Keratinocyte (primary cell): Measurements from ENCODE around the gene SCN10A. TPM values are rescaled to one million over a fixed set of nuclear protein-coding genes. Genes with fewer than 3 reads are reported as not detected.

Experiments
- DNase-seq: peaks from one replicate; pipeline ENCODE4 v3.0.0-alpha.2; 2011; ENCODE audit warnings: low read depth, missing footprints, low spot score
- FAIRE-seq: peaks from 2 replicates; lab custom pipeline; 2011; peaks lifted over from hg19 to GRCh38; lab: Jason Lieb, UNC
- H2AFZ ChIP-seq: 2 replicates; pipeline ENCODE4 v1.6.0; 2012; ENCODE audit warnings: low read length, control low read depth, inconsistent platforms; ENCODE audit not compliant: control insufficient read depth
- H3K27ac ChIP-seq: 2 replicates; pipeline ENCODE4 v1.5.1; 2011; ENCODE audit warnings: low read length; ENCODE audit not compliant: control insufficient read depth, insufficient read depth
- H3K27me3 ChIP-seq: 3 replicates; pipeline ENCODE4 v1.6.0; 2011; ENCODE audit warnings: low read length; ENCODE audit not compliant: control insufficient read depth, insufficient read depth; ENCODE audit errors: extremely low read depth
- H3K36me3 ChIP-seq, 2 experiments: 2 replicates in 1 of 2; 3 replicates in 1 of 2; pipeline ENCODE4 v1.5.1; 2011; ENCODE audit warnings: low read length in 2 of 2, mild to moderate bottlenecking in 1 of 2; ENCODE audit not compliant: control insufficient read depth in 2 of 2, insufficient read depth in 2 of 2; ENCODE audit errors: extremely low read depth in 1 of 2
- H3K4me1 ChIP-seq: 3 replicates; pipeline ENCODE4 v1.5.1; 2011; ENCODE audit warnings: low read length; ENCODE audit not compliant: control insufficient read depth, insufficient read depth; ENCODE audit errors: extremely low read depth
- H3K4me2 ChIP-seq: 3 replicates; pipeline ENCODE4 v1.6.0; 2011; ENCODE audit warnings: low read depth, low read length; ENCODE audit not compliant: control insufficient read depth, insufficient read depth; ENCODE audit errors: extremely low read depth
- H3K4me3 ChIP-seq, 3 experiments: fragments of 200-600 bp in 1 of 3; sonication (generic) in 1 of 3; 2 replicates in 2 of 3; 3 replicates in 1 of 3; pipeline ENCODE4 v1.5.1; 2011 to 2016; ENCODE audit warnings: low read length in 3 of 3, mild to moderate bottlenecking in 3 of 3, control low read depth in 2 of 3, inconsistent platforms in 1 of 3, low read depth in 1 of 3, mixed read lengths in 1 of 3, mixed run types in 1 of 3, moderate library complexity in 1 of 3; ENCODE audit not compliant: control insufficient read depth in 2 of 3, insufficient read depth in 2 of 3; ENCODE audit errors: extremely low read depth in 1 of 3
- H3K79me2 ChIP-seq: 2 replicates; pipeline ENCODE4 v1.6.0; 2012; ENCODE audit warnings: low read length; ENCODE audit not compliant: control insufficient read depth, insufficient read depth
- H3K9ac ChIP-seq: 3 replicates; pipeline ENCODE4 v1.6.0; 2011; ENCODE audit warnings: low read length; ENCODE audit not compliant: control insufficient read depth, insufficient read depth; ENCODE audit errors: extremely low read depth
- H3K9me1 ChIP-seq: 3 replicates; pipeline ENCODE4 v1.6.0; 2011; ENCODE audit warnings: low read length; ENCODE audit not compliant: control insufficient read depth, insufficient read depth; ENCODE audit errors: extremely low read depth
- H3K9me3 ChIP-seq: 2 replicates; pipeline ENCODE4 v1.5.1; 2012; ENCODE audit warnings: low read depth, low read length; ENCODE audit not compliant: control insufficient read depth
- H4K20me1 ChIP-seq: 3 replicates; pipeline ENCODE4 v1.6.0; 2011; ENCODE audit warnings: low read length; ENCODE audit not compliant: control insufficient read depth, insufficient read depth; ENCODE audit errors: extremely low read depth
- EZH2 ChIP-seq: IDR thresholded peaks from one replicate; pipeline ENCODE4 v1.6.1; 2012; ENCODE audit warnings: inconsistent platforms, mild to moderate bottlenecking, low read length, moderate library complexity
- dilution Hi-C: fragments of 300-500 bp; cut with MboI; formaldehyde crosslinking; loops from one replicate; pipeline ENCODE4 v1.7.0; 2020; ENCODE audit warnings: low sequenced_read_pairs; ENCODE audit not compliant: extremely low pct_ligation_motif_present
- polyA plus RNA-seq, 5 experiments: library from polyadenylated mRNA; depleted of rRNA in 3 of 5; stranded (reverse) in 3 of 5; stranded (forward) in 1 of 5; unstranded in 1 of 5; fragments of >200 nt; gene quantifications; 1 replicate in 1 of 5; 2 replicates in 3 of 5; 3 replicates in 1 of 5; pipeline versions ENCODE4 v1.2.1 to v1.2.3, GENCODE V29; 2011 to 2012; ENCODE audit warnings: missing spikeins in 2 of 5, low read depth in 1 of 5, low replicate concordance in 1 of 5
- TF ChIP-seq, protein P1 (sequence below), 3 experiments: IDR thresholded peaks in 1 of 3; conservative IDR thresholded peaks in 1 of 3; optimal IDR thresholded peaks in 1 of 3; 2 replicates in 2 of 3; 3 replicates in 1 of 3; pipeline versions ENCODE3 to v1.5.1; 2011; ENCODE audit warnings: low read length in 3 of 3, mild to moderate bottlenecking in 3 of 3, moderate library complexity in 2 of 3, control low read depth in 1 of 3, inconsistent platforms in 1 of 3; ENCODE audit not compliant: insufficient read depth in 2 of 3; ENCODE audit errors: extremely low read depth in 1 of 3

SCN10A gene
- polyA plus RNA-seq, 1 donor (not counting 4 experiments of a cell fraction or from before 2014, with no cell fraction given): not detected

- FAIRE-seq (no peak), DNase-seq (no peak)
- no peak for TF ChIP-seq EZH2
- TF ChIP-seq, protein P1, sequence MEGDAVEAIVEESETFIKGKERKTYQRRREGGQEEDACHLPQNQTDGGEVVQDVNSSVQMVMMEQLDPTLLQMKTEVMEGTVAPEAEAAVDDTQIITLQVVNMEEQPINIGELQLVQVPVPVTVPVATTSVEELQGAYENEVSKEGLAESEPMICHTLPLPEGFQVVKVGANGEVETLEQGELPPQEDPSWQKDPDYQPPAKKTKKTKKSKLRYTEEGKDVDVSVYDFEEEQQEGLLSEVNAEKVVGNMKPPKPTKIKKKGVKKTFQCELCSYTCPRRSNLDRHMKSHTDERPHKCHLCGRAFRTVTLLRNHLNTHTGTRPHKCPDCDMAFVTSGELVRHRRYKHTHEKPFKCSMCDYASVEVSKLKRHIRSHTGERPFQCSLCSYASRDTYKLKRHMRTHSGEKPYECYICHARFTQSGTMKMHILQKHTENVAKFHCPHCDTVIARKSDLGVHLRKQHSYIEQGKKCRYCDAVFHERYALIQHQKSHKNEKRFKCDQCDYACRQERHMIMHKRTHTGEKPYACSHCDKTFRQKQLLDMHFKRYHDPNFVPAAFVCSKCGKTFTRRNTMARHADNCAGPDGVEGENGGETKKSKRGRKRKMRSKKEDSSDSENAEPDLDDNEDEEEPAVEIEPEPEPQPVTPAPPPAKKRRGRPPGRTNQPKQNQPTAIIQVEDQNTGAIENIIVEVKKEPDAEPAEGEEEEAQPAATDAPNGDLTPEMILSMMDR (optimal IDR thresholded peaks at IDR 0.05 in 1 of 3, IDR thresholded peaks at IDR 0.05 in 1 of 3, conservative IDR thresholded peaks at IDR 0.05 in 1 of 3; ENCODE audit: extremely low read depth in 1 of 3, insufficient read depth in 2 of 3, low read length in 3 of 3): no peak
- no peaks in the 10 kb centered on the region for H3K27me3 ChIP-seq
- no peaks in the 10 kb centered on the region for H3K4me1 ChIP-seq
- no peak overlapping the region for H3K27ac ChIP-seq
- no peaks in the 10 kb centered on the region for H3K36me3 ChIP-seq
- no peaks in the 10 kb centered on the region for H3K9me1 ChIP-seq
- H3K79me2 ChIP-seq: no peaks in the 10 kb centered on the region
- no peak overlapping the region for H2AFZ ChIP-seq
- H3K4me2 ChIP-seq: no peak overlapping the region
- no peaks in the 10 kb centered on the region for H4K20me1 ChIP-seq
- H3K9ac ChIP-seq: no peak overlapping the region
- H3K9me3 ChIP-seq: no peaks in the 10 kb centered on the region
- dilution Hi-C loops: no loop called here
- H3K4me3 ChIP-seq: no peak overlapping the region
These were observed 23.0 kb downstream of the SCN10A start for GRCh38 chr3:38792983-38793382.

DNA sequence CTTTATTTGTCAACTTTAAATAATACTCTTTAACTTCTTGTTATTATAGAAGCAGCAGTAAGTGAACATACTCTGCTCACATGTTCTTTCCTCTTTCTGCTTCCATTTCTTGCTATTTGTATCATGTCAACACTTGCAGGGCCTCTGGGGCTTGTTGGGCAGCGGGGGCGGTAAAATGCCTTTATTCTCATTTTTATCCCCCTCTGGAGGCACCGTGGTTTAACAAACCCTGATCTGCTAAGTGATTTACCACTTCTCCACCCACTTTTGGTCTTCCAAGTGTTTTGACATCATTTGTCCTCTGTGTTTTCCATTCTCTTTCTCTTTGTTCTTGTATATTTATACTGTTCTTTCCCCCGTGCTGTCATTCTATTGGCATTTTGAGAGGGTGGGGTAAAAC is 33.9 kb downstream of the SCN10A start:
- Histone ChIP-seq H3K4me3 (no peak overlapping the region), H3K79me2 (no peaks in the 10 kb centered on the region), H4K20me1 (no peaks in the 10 kb centered on the region), H3K27ac (no peak overlapping the region), H3K9ac (no peak overlapping the region), H3K9me1 (no peaks in the 10 kb centered on the region), H3K36me3 (no peaks in the 10 kb centered on the region), H3K4me1 (no peaks in the 10 kb centered on the region), H3K27me3 (no peaks in the 10 kb centered on the region), H3K4me2 (no peak overlapping the region), H2AFZ (no peak overlapping the region), H3K9me3 (no peaks in the 10 kb centered on the region)
- FAIRE-seq (no peak), DNase-seq (no peak)
- TF ChIP-seq, protein P1 (optimal IDR thresholded peaks at IDR 0.05 in 1 of 3, IDR thresholded peaks at IDR 0.05 in 1 of 3, conservative IDR thresholded peaks at IDR 0.05 in 1 of 3; ENCODE audit: extremely low read depth in 1 of 3, insufficient read depth in 2 of 3, low read length in 3 of 3): no peak
- dilution Hi-C loops: no loop called here
